ACHN (cell line): Measurements from ENCODE around the gene KCNB1.

Experiments
- DNase-seq: peaks from one replicate; pipeline ENCODE4 v3.0.0-alpha.2; 2015
- in situ Hi-C: cut with HindIII; loops from 2 replicates; pipeline ENCODE4 v1.10.0; 2017; ENCODE audit warnings: low sequenced_read_pairs, low pct_ligation_motif_present, low pct_unique_long_range_greater_than_20kb

KCNB1 gene

GRCh38 chr20:49507741-49508434 lies 25.4 kb upstream of the KCNB1 start:
- no peak for DNase-seq
- in situ Hi-C loops, result no loop called here

- peak; percentile 75 for DNase-seq
- in situ Hi-C loops, result no loop called here
These were observed 23.1 kb upstream of the KCNB1 start for GRCh38 chr20:49505518-49505917.

- no peak for DNase-seq
- in situ Hi-C loops, result no loop called here
These were observed 20.7 kb upstream of the KCNB1 start for GRCh38 chr20:49503176-49503575.

- peak; percentile 19 for DNase-seq
- in situ Hi-C loops, result no loop called here
These were observed 19.4 kb upstream of the KCNB1 start for GRCh38 chr20:49501917-49502316.

- DNase-seq, result no peak
- in situ Hi-C loops, result no loop called here
These were observed 14.9 kb upstream of the KCNB1 start for GRCh38 chr20:49497398-49497669.

GRCh38 chr20:49496553-49497397 lies 14.3 kb upstream of the KCNB1 start:
- no peak for DNase-seq
- in situ Hi-C loops, result no loop called here

- DNase-seq, result no peak
- in situ Hi-C loops, result no loop called here
These were observed 13.6 kb upstream of the KCNB1 start for GRCh38 chr20:49496043-49496442.

GRCh38 chr20:49490689-49491088 lies 8.2 kb upstream of the KCNB1 start:
- in situ Hi-C loops, result no loop called here
- DNase-seq, result no peak

GRCh38 chr20:49489688-49490087 lies 7.2 kb upstream of the KCNB1 start:
- in situ Hi-C loops, result no loop called here
- no peak for DNase-seq

GRCh38 chr20:49486064-49486463 lies 3.6 kb upstream of the KCNB1 start:
- no peak for DNase-seq
- in situ Hi-C loops, result no loop called here

GRCh38 chr20:49485563-49485962 lies 3.1 kb upstream of the KCNB1 start:
- in situ Hi-C loops, result no loop called here

GRCh38 chr20:49484180-49485140 lies 2.0 kb upstream of the KCNB1 start:
- in situ Hi-C loops, result no loop called here
- peak; percentile 68 for DNase-seq

More at GRCh38 chr20:49485563-49485962, 3.1 kb upstream of the KCNB1 start:
- DNase-seq, result no peak

- DNase-seq, result no peak
- in situ Hi-C loops, result no loop called here
These were observed 1.2 kb upstream of the KCNB1 start for GRCh38 chr20:49483696-49484123.

- DNase-seq, result no peak
- in situ Hi-C loops, result no loop called here
These were observed 689 bp upstream of the KCNB1 start for GRCh38 chr20:49483018-49483695.

GRCh38 chr20:49482173-49482572 lies 295 bp downstream of the KCNB1 start:
- in situ Hi-C loops, result no loop called here
- no peak for DNase-seq

GRCh38 chr20:49481116-49481515 lies 1.4 kb downstream of the KCNB1 start:
- DNase-seq, result no peak
- in situ Hi-C loops, result no loop called here

GRCh38 chr20:49480236-49480635 lies 2.2 kb downstream of the KCNB1 start:
- no peak for DNase-seq
- in situ Hi-C loops, result no loop called here

GRCh38 chr20:49479785-49480184 lies 2.7 kb downstream of the KCNB1 start:
- DNase-seq, result no peak
- in situ Hi-C loops, result no loop called here
